ENCODE data around the gene AADAT.
A peak's percentile ranks its signal among the peaks of the same experiment; 100 is the strongest.

AADAT gene

GRCh38 chr4:170025523-170026252 is 64.1 kb downstream of the AADAT start:
- Histone ChIP-seq H3K4me1 (ENCODE audit: control insufficient read depth in 5 of 5, insufficient read depth in 5 of 5, low read length in 5 of 5) (peaks cover 0 to 12% (median 10%) of the 10 kb centered on the region in 5 donors), H3K9ac (ENCODE audit: low read length in 5 of 5) (peak overlapping the region in 4 of 5 donors; percentile 17 to 74 (median 44)), H3K9me3 (ENCODE audit: control insufficient read depth in 5 of 5, low read length in 5 of 5) (peaks cover 0 to 7% (median 0%) of the 10 kb centered on the region in 5 donors), H3K36me3 (ENCODE audit: control insufficient read depth in 5 of 5, insufficient read depth in 5 of 5, low read length in 5 of 5) (no peaks in the 10 kb centered on the region), H3K27ac (ENCODE audit: low read depth, low read length) (no peak overlapping the region), H3K27me3 (ENCODE audit: control insufficient read depth in 5 of 5, insufficient read depth in 4 of 5, low read length in 5 of 5) (no peaks in the 10 kb centered on the region), H3K4me3 (ENCODE audit: low read depth in 1 of 5, low read length in 5 of 5) (peak overlapping the region in 4 of 5 donors; percentile 73 to 89 (median 78))

- Histone ChIP-seq H3K9ac (ENCODE audit: low read length in 5 of 5) (no peak overlapping the region), H3K9me3 (ENCODE audit: control insufficient read depth in 5 of 5, low read length in 5 of 5) (no peaks in the 10 kb centered on the region), H3K4me1 (ENCODE audit: control insufficient read depth in 5 of 5, insufficient read depth in 5 of 5, low read length in 5 of 5) (peaks cover 0 to 7% (median 5%) of the 10 kb centered on the region in 5 donors), H3K27me3 (ENCODE audit: control insufficient read depth in 5 of 5, insufficient read depth in 4 of 5, low read length in 5 of 5) (no peaks in the 10 kb centered on the region), H3K36me3 (ENCODE audit: control insufficient read depth in 5 of 5, insufficient read depth in 5 of 5, low read length in 5 of 5) (no peaks in the 10 kb centered on the region), H3K27ac (ENCODE audit: low read depth, low read length) (no peak overlapping the region), H3K4me3 (ENCODE audit: low read depth in 1 of 5, low read length in 5 of 5) (no peak overlapping the region)
Observed at GRCh38 chr4:170022211-170022610, 67.5 kb downstream of the AADAT start.

GRCh38 chr4:170017252-170017651 is 72.5 kb downstream of the AADAT start:
- Histone ChIP-seq H3K4me3 (ENCODE audit: low read depth in 1 of 5, low read length in 5 of 5) (no peak overlapping the region), H3K9me3 (ENCODE audit: control insufficient read depth in 5 of 5, low read length in 5 of 5) (no peaks in the 10 kb centered on the region), H3K4me1 (ENCODE audit: control insufficient read depth in 5 of 5, insufficient read depth in 5 of 5, low read length in 5 of 5) (peaks cover 0 to 1% (median 0%) of the 10 kb centered on the region in 5 donors), H3K36me3 (ENCODE audit: control insufficient read depth in 5 of 5, insufficient read depth in 5 of 5, low read length in 5 of 5) (no peaks in the 10 kb centered on the region), H3K27me3 (ENCODE audit: control insufficient read depth in 5 of 5, insufficient read depth in 4 of 5, low read length in 5 of 5) (no peaks in the 10 kb centered on the region), H3K27ac (ENCODE audit: low read depth, low read length) (no peak overlapping the region), H3K9ac (ENCODE audit: low read length in 5 of 5) (no peak overlapping the region)

- Histone ChIP-seq H3K4me3 (ENCODE audit: low read depth in 1 of 5, low read length in 5 of 5) (no peak overlapping the region), H3K27ac (ENCODE audit: low read depth, low read length) (no peak overlapping the region), H3K27me3 (ENCODE audit: control insufficient read depth in 5 of 5, insufficient read depth in 4 of 5, low read length in 5 of 5) (no peaks in the 10 kb centered on the region), H3K9me3 (ENCODE audit: control insufficient read depth in 5 of 5, low read length in 5 of 5) (no peaks in the 10 kb centered on the region), H3K36me3 (ENCODE audit: control insufficient read depth in 5 of 5, insufficient read depth in 5 of 5, low read length in 5 of 5) (no peaks in the 10 kb centered on the region), H3K4me1 (ENCODE audit: control insufficient read depth in 5 of 5, insufficient read depth in 5 of 5, low read length in 5 of 5) (peaks cover 0 to 5% (median 0%) of the 10 kb centered on the region in 5 donors), H3K9ac (ENCODE audit: low read length in 5 of 5) (no peak overlapping the region)
Observed at GRCh38 chr4:170015285-170015684, 74.5 kb downstream of the AADAT start.

GRCh38 chr4:170014359-170015011 is 75.3 kb downstream of the AADAT start:
- Histone ChIP-seq H3K4me1 (ENCODE audit: control insufficient read depth in 5 of 5, insufficient read depth in 5 of 5, low read length in 5 of 5) (peaks cover 0 to 5% (median 0%) of the 10 kb centered on the region in 5 donors), H3K9me3 (ENCODE audit: control insufficient read depth in 5 of 5, low read length in 5 of 5) (no peaks in the 10 kb centered on the region), H3K9ac (ENCODE audit: low read length in 5 of 5) (no peak overlapping the region), H3K27ac (ENCODE audit: low read depth, low read length) (no peak overlapping the region), H3K4me3 (ENCODE audit: low read depth in 1 of 5, low read length in 5 of 5) (no peak overlapping the region), H3K36me3 (ENCODE audit: control insufficient read depth in 5 of 5, insufficient read depth in 5 of 5, low read length in 5 of 5) (no peaks in the 10 kb centered on the region), H3K27me3 (ENCODE audit: control insufficient read depth in 5 of 5, insufficient read depth in 4 of 5, low read length in 5 of 5) (no peaks in the 10 kb centered on the region)

GRCh38 chr4:170012629-170012958 is 77.2 kb downstream of the AADAT start:
- H3K27me3 ChIP-seq (ENCODE audit: control insufficient read depth in 5 of 5, insufficient read depth in 4 of 5, low read length in 5 of 5), result no peaks in the 10 kb centered on the region
- no peaks in the 10 kb centered on the region for H3K36me3 ChIP-seq (ENCODE audit: control insufficient read depth in 5 of 5, insufficient read depth in 5 of 5, low read length in 5 of 5)
- H3K4me1 ChIP-seq (ENCODE audit: control insufficient read depth in 5 of 5, insufficient read depth in 5 of 5, low read length in 5 of 5), result peaks cover 0 to 5% (median 0%) of the 10 kb centered on the region in 5 donors
- peak overlapping the region in 1 of 5 donors; percentile 13 for H3K9ac ChIP-seq (ENCODE audit: low read length in 5 of 5)
- no peaks in the 10 kb centered on the region for H3K9me3 ChIP-seq (ENCODE audit: control insufficient read depth in 5 of 5, low read length in 5 of 5)
- H3K27ac ChIP-seq (ENCODE audit: low read depth, low read length), result no peak overlapping the region
- no peak overlapping the region for H3K4me3 ChIP-seq (ENCODE audit: low read depth in 1 of 5, low read length in 5 of 5)

- Histone ChIP-seq H3K9ac (ENCODE audit: low read length in 5 of 5) (peak overlapping the region in 1 of 5 donors; percentile 13), H3K27ac (ENCODE audit: low read depth, low read length) (no peak overlapping the region), H3K4me3 (ENCODE audit: low read depth in 1 of 5, low read length in 5 of 5) (no peak overlapping the region), H3K36me3 (ENCODE audit: control insufficient read depth in 5 of 5, insufficient read depth in 5 of 5, low read length in 5 of 5) (no peaks in the 10 kb centered on the region), H3K9me3 (ENCODE audit: control insufficient read depth in 5 of 5, low read length in 5 of 5) (no peaks in the 10 kb centered on the region), H3K27me3 (ENCODE audit: control insufficient read depth in 5 of 5, insufficient read depth in 4 of 5, low read length in 5 of 5) (no peaks in the 10 kb centered on the region), H3K4me1 (ENCODE audit: control insufficient read depth in 5 of 5, insufficient read depth in 5 of 5, low read length in 5 of 5) (peaks cover 0 to 5% (median 0%) of the 10 kb centered on the region in 5 donors)
Observed at GRCh38 chr4:170011921-170012628, 77.7 kb downstream of the AADAT start.
